AG04449 (cell line): ENCODE results near the gene SLC4A3.

Source experiments
- CTCF ChIA-PET: fragments of 350-600 bp; formaldehyde crosslinking; extraction: SDS; loops from one replicate; lab custom pipeline; 2021; ENCODE audit warnings: antibody characterized with exemption; lab: Yijun Ruan, JAX
- POLR2A ChIA-PET: fragments of 400-600, 350-600 bp; formaldehyde crosslinking; extraction: SDS; loops from one replicate; lab custom pipeline; 2020; ENCODE audit warnings: antibody characterized with exemption, inconsistent platforms; lab: Yijun Ruan, JAX
- DNase-seq: peaks from one replicate; pipeline ENCODE4 v3.0.0-alpha.2; 2010; ENCODE audit warnings: low read depth, low spot score
- H3K4me3 ChIP-seq: 2 replicates; pipeline ENCODE4 v1.5.1; 2011; ENCODE audit warnings: low read depth, mild to moderate bottlenecking, control low read depth, low read length
- CTCF ChIP-seq: IDR thresholded peaks from one replicate; pipeline ENCODE4 v1.5.1; 2011; ENCODE audit warnings: mild to moderate bottlenecking, moderate library complexity, low read length, control low read depth, inconsistent platforms; ENCODE audit not compliant: insufficient read depth; ENCODE audit errors: missing control alignments

Gene SLC4A3

GRCh38 chr2:219628986-219629901, 1.8 kb downstream of the SLC4A3 start:
- ChIA-PET CTCF (interaction anchor here (1.3 to 8.0 kb wide), 4 partner anchors 8 to 88 kb away, joined by 3 to 65 read pairs (median 6); no protein-coding TSS in a partner anchor), POLR2A (interaction anchor here (0.6 kb wide), 1 partner anchor 87 kb away, joined by 5 read pairs; no protein-coding TSS in a partner anchor)
- TF ChIP-seq CTCF: no peak
- DNase-seq: no peak
- H3K4me3 ChIP-seq: no peak overlapping the region

- DNase-seq: no peak
- ChIA-PET POLR2A (no interaction called here), CTCF (interaction anchor here (1.3 to 8.0 kb wide), 4 partner anchors 9 to 89 kb away, joined by 3 to 65 read pairs (median 4); no protein-coding TSS in a partner anchor)
- no peak for TF ChIP-seq CTCF
- no peak overlapping the region for H3K4me3 ChIP-seq
Observed at GRCh38 chr2:219629976-219630695, 2.7 kb downstream of the SLC4A3 start.

GRCh38 chr2:219630770-219631405, 3.5 kb downstream of the SLC4A3 start:
- POLR2A ChIA-PET: no interaction called here
- no peak for DNase-seq
- CTCF ChIA-PET: interaction anchor here (1.3 to 8.0 kb wide), 4 partner anchors 8 to 89 kb away, joined by 3 to 65 read pairs (median 4); no protein-coding TSS in a partner anchor
- no peak for TF ChIP-seq CTCF
- H3K4me3 ChIP-seq: no peak overlapping the region

GRCh38 chr2:219631406-219631891, 4.0 kb downstream of the SLC4A3 start:
- DNase-seq: no peak
- ChIA-PET POLR2A (no interaction called here), CTCF (interaction anchor here (0.8 to 8.0 kb wide), 3 partner anchors 12 to 178 kb away, joined by 3 to 65 read pairs (median 9); no protein-coding TSS in a partner anchor)
- no peak for TF ChIP-seq CTCF
- no peak overlapping the region for H3K4me3 ChIP-seq

GRCh38 chr2:219631904-219632759, 4.7 kb downstream of the SLC4A3 start:
- H3K4me3 ChIP-seq: no peak overlapping the region
- ChIA-PET CTCF (interaction anchor here (0.8 to 8.0 kb wide), 3 partner anchors 11 to 179 kb away, joined by 3 to 65 read pairs (median 9); no protein-coding TSS in a partner anchor), POLR2A (no interaction called here)
- TF ChIP-seq CTCF: no peak
- no peak for DNase-seq
